CD14-positive monocyte (primary cell): ENCODE data around the gene KLHL41. TPM values are rescaled to one million over a fixed set of nuclear protein-coding genes. Genes with fewer than 3 reads are reported as not detected.

Experiments
- polyA plus RNA-seq, 3 donors: library from polyadenylated mRNA; depleted of rRNA in 1 of 3; unstranded in 2 of 3; stranded (reverse) in 1 of 3; fragments of 300-500 nt in 2 of 3; fragments of >200 nt in 1 of 3; fragmentation: Illumina TruSeq in 2 of 3; gene quantifications; 1 replicate in 2 of 3; 2 replicates in 1 of 3; pipeline ENCODE4 v1.2.3, GENCODE V29; 2012 to 2021

The KLHL41 gene
- polyA plus RNA-seq, 3 donors: not detected

Other genes with a start within 250 kb of the KLHL41 start
- not detected for gene LRP2, start 147.2 kb upstream of the KLHL41 start, polyA plus RNA-seq
- gene BBS5, start 30.2 kb upstream of the KLHL41 start, polyA plus RNA-seq: under 1 TPM in 2 of 3 donors, not detected in 1; 0.04 to 0.08 TPM
- 10 to 100 TPM in 2 of 3 donors, 1 to 10 TPM in 1; 9.1 to 16.9 (median 14.3) TPM for gene FASTKD1, start 64.2 kb downstream of the KLHL41 start, polyA plus RNA-seq
- 10 to 100 TPM; 21.0 to 34.4 (median 21.3) TPM for gene PPIG, start 74.6 kb downstream of the KLHL41 start, polyA plus RNA-seq
- not detected for gene CFAP210, start 184.7 kb downstream of the KLHL41 start, polyA plus RNA-seq
- 1 to 10 TPM in 1 of 3 donors, under 1 TPM in 2; 0.53 to 1.2 (median 0.74) TPM for gene PHOSPHO2, start 184.8 kb downstream of the KLHL41 start, polyA plus RNA-seq
- under 1 TPM; 0.11 to 0.13 (median 0.12) TPM for gene KLHL23, start 224.1 kb downstream of the KLHL41 start, polyA plus RNA-seq